ENCODE data around the gene EPG5. TPM values are rescaled to one million over a fixed set of nuclear protein-coding genes. Genes with fewer than 3 reads are reported as not detected.

Gene EPG5
- total and polyA plus RNA-seq, 10 of the 15 experiments (the other 5 are each of a cell fraction or from before 2014, with no cell fraction given) = 1.9 to 27.7 (median 9.0) TPM

DNA sequence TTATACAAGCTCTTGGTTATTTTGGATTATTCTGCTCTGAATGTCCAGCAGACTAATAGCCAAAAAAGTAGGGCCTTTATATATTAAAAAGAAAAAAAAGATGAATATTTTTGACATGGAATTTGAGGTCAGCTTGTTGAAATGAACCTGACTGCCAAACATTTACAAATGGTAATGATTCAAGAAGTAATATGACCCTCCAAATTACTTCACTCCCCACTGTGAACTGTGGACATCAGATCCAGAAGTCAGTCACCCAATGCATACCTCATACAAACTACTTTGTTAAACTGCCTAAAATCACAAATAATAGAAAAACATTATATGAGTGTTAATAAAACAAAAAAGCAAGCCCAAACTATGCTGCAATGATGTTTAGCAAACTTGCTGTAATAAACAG lies 10.0 kb downstream of the EPG5 start:
- FAIRE-seq = no peak

DNA sequence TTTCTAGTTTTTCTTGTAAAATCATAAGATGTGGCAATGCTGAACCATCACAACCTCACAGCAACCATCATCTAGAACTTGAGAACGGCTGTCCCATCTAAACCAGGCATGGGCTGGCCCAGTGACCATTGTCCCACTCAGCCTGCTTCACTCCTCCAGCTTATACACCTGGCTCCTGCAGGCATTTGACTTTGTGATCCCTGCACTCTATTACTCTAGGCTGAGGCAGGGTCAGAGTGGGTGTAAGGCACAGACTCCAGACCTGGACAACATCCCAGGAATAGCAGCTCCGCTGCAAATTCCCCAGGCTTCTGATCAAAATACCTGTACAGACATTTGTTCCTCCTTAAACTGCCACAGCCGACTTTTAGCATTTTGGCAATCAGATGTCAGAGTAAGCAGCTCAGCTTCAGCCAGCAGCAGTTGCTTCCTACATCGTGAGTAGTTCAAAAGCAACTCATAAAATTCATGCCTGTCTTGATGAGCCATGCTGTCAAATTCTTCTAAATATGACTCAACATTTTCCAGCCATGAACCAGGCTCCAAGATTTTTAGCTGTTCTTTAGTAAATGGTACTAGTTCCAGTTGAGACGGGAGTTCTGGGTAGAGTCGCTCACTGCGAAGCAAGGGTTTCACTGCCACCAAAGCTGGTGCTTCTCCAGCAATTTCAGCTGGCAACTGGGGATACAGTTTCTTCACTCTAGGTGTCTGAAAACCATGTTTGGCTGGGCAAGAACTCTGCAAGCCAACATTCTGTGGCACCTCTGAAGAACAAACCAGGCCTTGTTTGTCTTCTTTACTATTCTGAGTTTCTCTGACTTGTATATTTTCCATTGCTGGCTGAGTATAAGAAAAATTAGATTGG lies 12.8 kb downstream of the EPG5 start:
- H3K27ac ChIP-seq (ENCODE audit: control insufficient read depth, insufficient read depth) = no peak overlapping the region
- H3K9ac ChIP-seq (ENCODE audit: control insufficient read depth, insufficient read depth, low read length) = no peak overlapping the region
- ChIA-PET POLR2A (interaction anchor here (1.8 kb wide), 1 partner anchor 9 kb away, joined by 5 read pairs; no protein-coding TSS in a partner anchor), SMC1A (ENCODE audit: uncharacterized antibody, unreplicated experiment) (no interaction called here), CTCF (no interaction called here), RAD21 (ENCODE audit: unreplicated experiment) (no interaction called here)
- intact Hi-C loops (cut with micrococcal nuclease; ENCODE audit: unreplicated experiment) = no loop called here
- FAIRE-seq (no peak), ATAC-seq (no peak), DNase-seq (ENCODE audit: low read depth, low spot score) (no peak)
- WGBS (ENCODE audit: insufficient coverage, insufficient replicate concordance, low lambda C conversion rate, missing lambda C conversion rate) = 87% methylated on average over 7 of the region's 7 CpGs
- H3K4me3 ChIP-seq = no peak overlapping the region
- H3K9me3 ChIP-seq (replicated peaks; ENCODE audit: control insufficient read depth, insufficient read depth, low read length) = no peaks in the 10 kb centered on the region
- H3K36me3 ChIP-seq (ENCODE audit: control insufficient read depth in 2 of 2, insufficient read depth in 2 of 2, low read length in 1 of 2) = peaks cover 2 to 22% of the 10 kb centered on the region in 2 experiments; a peak in 3 of 4 replicates
- no peak overlapping the region for H3K4me2 ChIP-seq (ENCODE audit: control insufficient read depth, insufficient read depth)
- H3K27me3 ChIP-seq (replicated peaks in 1 of 2; ENCODE audit: control insufficient read depth in 2 of 2, insufficient read depth in 2 of 2, low read length in 1 of 2) = no peaks in the 10 kb centered on the region
- BruUV-seq (replicated peaks) = TSS peak; percentile 51
- in situ Hi-C loops (cut with MboI) = no loop called here
- H3K79me2 ChIP-seq (ENCODE audit: control insufficient read depth, insufficient read depth, low read length) = no peaks in the 10 kb centered on the region
- H3K4me1 ChIP-seq (ENCODE audit: control insufficient read depth, insufficient read depth, low read length) = no peaks in the 10 kb centered on the region
- no peaks in the 10 kb centered on the region for H4K20me1 ChIP-seq (ENCODE audit: control insufficient read depth, insufficient read depth)
- TF ChIP-seq TCF12 (IDR thresholded peaks at IDR 0.05; ENCODE audit: low read depth, low read length) (no peak), CHD4 (IDR thresholded peaks at IDR 0.05) (no peak), FOS (IDR thresholded peaks at IDR 0.05; ENCODE audit: borderline replicate concordance, extremely low read depth, insufficient read length) (no peak), FOXK2 (IDR thresholded peaks at IDR 0.05) (no peak), TCF3 (IDR thresholded peaks at IDR 0.05; ENCODE audit: borderline replicate concordance, insufficient read depth, low read depth, low read length) (no peak), PAX5 (IDR thresholded peaks at IDR 0.05; ENCODE audit: borderline replicate concordance, low read depth, low read length) (no peak), NRF1 (conservative IDR thresholded peaks at IDR 0.05; ENCODE audit: low read depth, low read length) (no peak), NFYA (IDR thresholded peaks at IDR 0.05; ENCODE audit: borderline replicate concordance, low read depth, low read length) (no peak)
- TF ChIP-seq, protein P1, sequence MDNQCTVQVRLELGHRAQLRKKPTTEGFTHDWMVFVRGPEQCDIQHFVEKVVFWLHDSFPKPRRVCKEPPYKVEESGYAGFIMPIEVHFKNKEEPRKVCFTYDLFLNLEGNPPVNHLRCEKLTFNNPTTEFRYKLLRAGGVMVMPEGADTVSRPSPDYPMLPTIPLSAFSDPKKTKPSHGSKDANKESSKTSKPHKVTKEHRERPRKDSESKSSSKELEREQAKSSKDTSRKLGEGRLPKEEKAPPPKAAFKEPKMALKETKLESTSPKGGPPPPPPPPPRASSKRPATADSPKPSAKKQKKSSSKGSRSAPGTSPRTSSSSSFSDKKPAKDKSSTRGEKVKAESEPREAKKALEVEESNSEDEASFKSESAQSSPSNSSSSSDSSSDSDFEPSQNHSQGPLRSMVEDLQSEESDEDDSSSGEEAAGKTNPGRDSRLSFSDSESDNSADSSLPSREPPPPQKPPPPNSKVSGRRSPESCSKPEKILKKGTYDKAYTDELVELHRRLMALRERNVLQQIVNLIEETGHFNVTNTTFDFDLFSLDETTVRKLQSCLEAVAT (IDR thresholded peaks at IDR 0.05) = no peak
- H2AFZ ChIP-seq (ENCODE audit: control insufficient read depth, low read depth, low read length) = no peak overlapping the region

More for the DNA sequence above, 10.0 kb downstream of the EPG5 start:
- Histone ChIP-seq H3K4me3 (no peak overlapping the region), H2AFZ (ENCODE audit: control insufficient read depth, low read depth, low read length) (no peak overlapping the region), H3K79me2 (ENCODE audit: control insufficient read depth, insufficient read depth, low read length) (no peaks in the 10 kb centered on the region; the same call in none of the 2 replicates), H3K9me3 (replicated peaks; ENCODE audit: control insufficient read depth, insufficient read depth, low read length) (no peaks in the 10 kb centered on the region), H4K20me1 (ENCODE audit: control insufficient read depth, insufficient read depth) (no peaks in the 10 kb centered on the region), H3K27ac (ENCODE audit: control insufficient read depth, insufficient read depth) (no peak overlapping the region), H3K27me3 (replicated peaks in 1 of 2; ENCODE audit: control insufficient read depth in 2 of 2, insufficient read depth in 2 of 2, low read length in 1 of 2) (no peaks in the 10 kb centered on the region), H3K9ac (ENCODE audit: control insufficient read depth, insufficient read depth, low read length) (no peak overlapping the region), H3K4me1 (ENCODE audit: control insufficient read depth, insufficient read depth, low read length) (no peaks in the 10 kb centered on the region), H3K36me3 (ENCODE audit: control insufficient read depth in 2 of 2, insufficient read depth in 2 of 2, low read length in 1 of 2) (peaks cover 2 to 21% of the 10 kb centered on the region in 2 experiments; a peak in 3 of 4 replicates), H3K4me2 (ENCODE audit: control insufficient read depth, insufficient read depth) (no peak overlapping the region)
- DNase-seq (ENCODE audit: low read depth, low spot score) (no peak), ATAC-seq (no peak)
- intact Hi-C loops (cut with micrococcal nuclease; ENCODE audit: unreplicated experiment) = no loop called here
- RAD21 ChIA-PET (ENCODE audit: unreplicated experiment) = no interaction called here
- no TSS peak for BruUV-seq (replicated peaks)
- CTCF ChIA-PET = no interaction called here
- in situ Hi-C loops (cut with MboI) = no loop called here
- POLR2A ChIA-PET = no interaction called here
- TF ChIP-seq ASH2L (IDR thresholded peaks at IDR 0.05; ENCODE audit: borderline replicate concordance, low read depth) (no peak), JUND (IDR thresholded peaks at IDR 0.05; ENCODE audit: low read depth, low read length) (no peak), GABPA (IDR thresholded peaks at IDR 0.05; ENCODE audit: low read depth) (no peak), CBX5 (IDR thresholded peaks at IDR 0.05; ENCODE audit: low read depth) (no peak), ESRRA (IDR thresholded peaks at IDR 0.05; ENCODE audit: low read length) (no peak), CREB1 (IDR thresholded peaks at IDR 0.05; ENCODE audit: low read depth) (no peak), SREBF1 (IDR thresholded peaks at IDR 0.05; ENCODE audit: low read length) (no peak), BMI1 (IDR thresholded peaks at IDR 0.05; ENCODE audit: borderline replicate concordance) (no peak)
- SMC1A ChIA-PET (ENCODE audit: uncharacterized antibody, unreplicated experiment) = no interaction called here
